OCI-LY1 (cell line): ENCODE data around the gene PAFAH1B2.

ENCODE experiments used
- EZH2 ChIP-seq: fragments of 200-600 bp; sonication (generic), shearing (Covaris generic); IDR thresholded peaks from 2 replicates; pipeline ENCODE4 v1.8.0; 2017; ENCODE audit warnings: borderline replicate concordance, mixed run types, mild to moderate bottlenecking, antibody characterized with exemption, low read length, moderate library complexity, mixed read lengths
- TF ChIP-seq, protein P1 (sequence below): fragments of 200-600 bp; sonication (generic), shearing (Covaris generic); IDR thresholded peaks from 2 replicates; pipeline ENCODE4 v1.5.1; 2017; ENCODE audit warnings: mild to moderate bottlenecking, antibody characterized with exemption, low read length, moderate library complexity, mixed read lengths

- TF ChIP-seq, protein P1, sequence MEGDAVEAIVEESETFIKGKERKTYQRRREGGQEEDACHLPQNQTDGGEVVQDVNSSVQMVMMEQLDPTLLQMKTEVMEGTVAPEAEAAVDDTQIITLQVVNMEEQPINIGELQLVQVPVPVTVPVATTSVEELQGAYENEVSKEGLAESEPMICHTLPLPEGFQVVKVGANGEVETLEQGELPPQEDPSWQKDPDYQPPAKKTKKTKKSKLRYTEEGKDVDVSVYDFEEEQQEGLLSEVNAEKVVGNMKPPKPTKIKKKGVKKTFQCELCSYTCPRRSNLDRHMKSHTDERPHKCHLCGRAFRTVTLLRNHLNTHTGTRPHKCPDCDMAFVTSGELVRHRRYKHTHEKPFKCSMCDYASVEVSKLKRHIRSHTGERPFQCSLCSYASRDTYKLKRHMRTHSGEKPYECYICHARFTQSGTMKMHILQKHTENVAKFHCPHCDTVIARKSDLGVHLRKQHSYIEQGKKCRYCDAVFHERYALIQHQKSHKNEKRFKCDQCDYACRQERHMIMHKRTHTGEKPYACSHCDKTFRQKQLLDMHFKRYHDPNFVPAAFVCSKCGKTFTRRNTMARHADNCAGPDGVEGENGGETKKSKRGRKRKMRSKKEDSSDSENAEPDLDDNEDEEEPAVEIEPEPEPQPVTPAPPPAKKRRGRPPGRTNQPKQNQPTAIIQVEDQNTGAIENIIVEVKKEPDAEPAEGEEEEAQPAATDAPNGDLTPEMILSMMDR = peak; percentile 34
- no peak for TF ChIP-seq EZH2
These were observed 53.7 kb downstream of the PAFAH1B2 start for GRCh38 chr11:117197516-117198456.
